ENCODE data around the gene PRDM4. TPM values are rescaled to one million over a fixed set of nuclear protein-coding genes. Genes with fewer than 3 reads are reported as not detected.
"Not testable (repeated sequence)": the region's sequence is repeated elsewhere in the genome, so short reads cannot be mapped to it uniquely, and the experiment has no call there.

PRDM4 gene
- total RNA-seq, 1 donor from 2014 or later: 54.6 TPM

GRCh38 chr12:107730618-107731341 is 30.2 kb downstream of the PRDM4 start:
- H3K4me3 ChIP-seq (ENCODE audit: low read depth, low read length): no peak overlapping the region
- no peaks in the 10 kb centered on the region for H3K36me3 ChIP-seq (ENCODE audit: control insufficient read depth, insufficient read depth, low read length)
- TF ChIP-seq, protein P1, sequence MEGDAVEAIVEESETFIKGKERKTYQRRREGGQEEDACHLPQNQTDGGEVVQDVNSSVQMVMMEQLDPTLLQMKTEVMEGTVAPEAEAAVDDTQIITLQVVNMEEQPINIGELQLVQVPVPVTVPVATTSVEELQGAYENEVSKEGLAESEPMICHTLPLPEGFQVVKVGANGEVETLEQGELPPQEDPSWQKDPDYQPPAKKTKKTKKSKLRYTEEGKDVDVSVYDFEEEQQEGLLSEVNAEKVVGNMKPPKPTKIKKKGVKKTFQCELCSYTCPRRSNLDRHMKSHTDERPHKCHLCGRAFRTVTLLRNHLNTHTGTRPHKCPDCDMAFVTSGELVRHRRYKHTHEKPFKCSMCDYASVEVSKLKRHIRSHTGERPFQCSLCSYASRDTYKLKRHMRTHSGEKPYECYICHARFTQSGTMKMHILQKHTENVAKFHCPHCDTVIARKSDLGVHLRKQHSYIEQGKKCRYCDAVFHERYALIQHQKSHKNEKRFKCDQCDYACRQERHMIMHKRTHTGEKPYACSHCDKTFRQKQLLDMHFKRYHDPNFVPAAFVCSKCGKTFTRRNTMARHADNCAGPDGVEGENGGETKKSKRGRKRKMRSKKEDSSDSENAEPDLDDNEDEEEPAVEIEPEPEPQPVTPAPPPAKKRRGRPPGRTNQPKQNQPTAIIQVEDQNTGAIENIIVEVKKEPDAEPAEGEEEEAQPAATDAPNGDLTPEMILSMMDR (IDR thresholded peaks at IDR 0.05; ENCODE audit: insufficient read depth, low read length, poor library complexity, severe bottlenecking): no peak
- H3K27me3 ChIP-seq (ENCODE audit: control insufficient read depth, insufficient read depth, low read length): no peaks in the 10 kb centered on the region
- no peak for DNase-seq (ENCODE audit: low read depth)

DNA sequence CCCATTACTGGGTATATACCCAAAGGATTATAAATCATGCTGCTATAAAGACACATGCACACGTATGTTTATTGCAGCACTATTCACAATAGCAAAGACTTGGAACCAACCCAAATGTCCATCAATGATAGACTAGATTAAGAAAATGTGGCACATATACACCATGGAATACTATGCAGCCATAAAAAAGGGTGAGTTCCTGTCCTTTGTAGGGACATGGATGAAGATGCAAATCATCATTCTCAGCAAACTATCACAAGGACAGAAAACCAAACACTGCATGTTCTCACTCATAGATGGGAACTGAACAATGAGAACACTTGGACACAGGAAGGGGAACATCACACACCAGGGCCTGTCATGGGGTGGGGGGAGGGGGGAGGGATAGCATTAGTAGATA is 33.2 kb downstream of the PRDM4 start:
- not testable (repeated sequence) for H3K4me3 ChIP-seq (ENCODE audit: low read depth, low read length); DNase-seq (ENCODE audit: low read depth); H3K27me3 ChIP-seq (ENCODE audit: control insufficient read depth, insufficient read depth, low read length); H3K36me3 ChIP-seq (ENCODE audit: control insufficient read depth, insufficient read depth, low read length)

DNA sequence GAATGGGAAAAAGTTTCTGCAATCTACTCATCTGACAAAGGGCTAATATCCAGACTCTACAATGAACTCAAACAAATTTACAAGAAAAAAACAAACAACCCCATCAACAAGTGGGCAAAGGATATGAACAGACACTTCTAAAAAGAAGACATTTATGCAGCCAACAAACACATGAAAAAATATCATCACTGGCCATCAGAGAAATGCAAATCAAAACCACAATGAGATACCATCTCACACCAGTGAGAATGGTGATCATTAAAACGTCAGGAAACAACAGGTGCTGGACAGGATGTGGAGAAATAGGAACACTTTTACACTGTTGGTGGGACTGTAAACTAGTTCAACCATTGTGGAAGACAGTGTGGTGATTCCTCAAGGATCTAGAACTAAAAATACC is 33.6 kb downstream of the PRDM4 start:
- not testable (repeated sequence) for H3K4me3 ChIP-seq (ENCODE audit: low read depth, low read length); H3K36me3 ChIP-seq (ENCODE audit: control insufficient read depth, insufficient read depth, low read length); DNase-seq (ENCODE audit: low read depth); H3K27me3 ChIP-seq (ENCODE audit: control insufficient read depth, insufficient read depth, low read length)

- TF ChIP-seq, protein P1 (IDR thresholded peaks at IDR 0.05; ENCODE audit: insufficient read depth, low read length, poor library complexity, severe bottlenecking): no peak
- no peaks in the 10 kb centered on the region for H3K36me3 ChIP-seq (ENCODE audit: control insufficient read depth, insufficient read depth, low read length)
Observed at GRCh38 chr12:107718606-107719005, 42.3 kb downstream of the PRDM4 start.

DNA sequence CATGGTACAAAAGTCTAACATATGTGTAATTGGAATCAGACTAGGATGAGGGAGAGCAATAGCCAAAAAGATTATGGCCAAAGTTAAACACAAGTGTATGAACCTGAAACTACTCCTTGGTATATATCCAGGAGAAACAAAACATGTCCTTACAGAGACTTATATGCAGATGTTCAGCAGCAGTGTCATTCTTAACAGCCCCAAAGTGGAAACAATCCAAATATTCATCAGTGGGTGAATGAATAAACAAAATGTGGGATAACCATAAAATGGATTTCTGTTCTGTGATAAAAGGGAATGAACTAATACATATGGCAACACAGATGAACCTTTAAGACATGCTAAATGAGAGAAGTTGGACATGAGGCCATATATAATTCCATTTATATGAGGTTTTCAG is 45.2 kb downstream of the PRDM4 start:
- H3K4me3 ChIP-seq (ENCODE audit: low read depth, low read length): no peak overlapping the region
- TF ChIP-seq, protein P1 (IDR thresholded peaks at IDR 0.05; ENCODE audit: insufficient read depth, low read length, poor library complexity, severe bottlenecking): no peak
- H3K36me3 ChIP-seq (ENCODE audit: control insufficient read depth, insufficient read depth, low read length): no peaks in the 10 kb centered on the region
- DNase-seq (ENCODE audit: low read depth): no peak
- no peaks in the 10 kb centered on the region for H3K27me3 ChIP-seq (ENCODE audit: control insufficient read depth, insufficient read depth, low read length)

More at GRCh38 chr12:107718606-107719005, 42.3 kb downstream of the PRDM4 start:
- no peak for DNase-seq (ENCODE audit: low read depth)
- Histone ChIP-seq H3K27me3 (ENCODE audit: control insufficient read depth, insufficient read depth, low read length) (no peaks in the 10 kb centered on the region), H3K4me3 (ENCODE audit: low read depth, low read length) (no peak overlapping the region)

DNA sequence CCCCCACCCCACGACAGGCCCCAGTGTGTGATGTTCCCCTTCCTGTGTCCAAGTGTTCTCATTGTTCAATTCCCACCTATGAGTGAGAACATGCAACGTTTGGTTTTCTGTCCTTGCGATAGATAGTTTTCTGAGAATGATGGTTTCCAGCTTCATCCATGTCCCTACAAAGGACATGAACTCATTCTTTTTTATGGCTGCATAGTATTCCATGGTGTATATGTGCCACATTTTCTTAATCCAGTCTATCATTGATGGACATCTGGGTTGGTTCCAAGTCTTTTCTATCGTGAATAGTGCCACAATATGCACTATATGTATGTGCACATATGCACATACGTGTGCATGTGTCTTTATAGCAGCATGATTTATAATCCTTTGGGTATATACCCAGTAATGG is 55.4 kb downstream of the PRDM4 start:
- not testable (repeated sequence) for H3K4me3 ChIP-seq (ENCODE audit: low read depth, low read length); H3K27me3 ChIP-seq (ENCODE audit: control insufficient read depth, insufficient read depth, low read length); DNase-seq (ENCODE audit: low read depth); H3K36me3 ChIP-seq (ENCODE audit: control insufficient read depth, insufficient read depth, low read length)

DNA sequence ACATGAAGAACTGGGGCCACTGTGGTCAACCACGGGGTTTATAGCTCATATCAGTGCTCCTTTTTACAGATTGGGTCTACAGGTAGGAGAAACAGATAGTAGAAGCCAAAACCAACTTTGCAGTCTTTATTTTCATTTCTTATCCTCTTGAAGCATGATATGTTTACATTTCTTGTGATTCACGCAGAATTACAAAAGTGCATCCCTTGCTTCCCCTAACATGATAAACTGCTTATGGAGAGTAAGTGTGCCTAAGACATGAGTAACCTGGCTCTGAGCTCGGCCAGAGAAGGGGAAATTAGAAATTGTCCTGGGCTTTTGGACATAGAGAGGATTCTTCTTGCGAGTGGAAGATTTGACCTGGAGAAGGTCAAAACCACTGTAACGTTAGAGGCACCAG is 56.9 kb downstream of the PRDM4 start:
- no peaks in the 10 kb centered on the region for H3K27me3 ChIP-seq (ENCODE audit: control insufficient read depth, insufficient read depth, low read length)
- H3K4me3 ChIP-seq (ENCODE audit: low read depth, low read length): no peak overlapping the region
- no peak for DNase-seq (ENCODE audit: low read depth)
- TF ChIP-seq, protein P1 (IDR thresholded peaks at IDR 0.05; ENCODE audit: insufficient read depth, low read length, poor library complexity, severe bottlenecking): no peak
- H3K36me3 ChIP-seq (ENCODE audit: control insufficient read depth, insufficient read depth, low read length): no peaks in the 10 kb centered on the region

Measured in kidney epithelial cell (primary cell).